NCI-H2227 (cell line): ENCODE data around the gene PARP14.

Source experiments
- DNase-seq: peaks from one replicate; lab custom pipeline; 2025; ENCODE audit not compliant: unreplicated experiment; lab: John Stamatoyannopoulos, UW

PARP14 gene

GRCh38 chr3:122767540-122768372, 87.1 kb downstream of the PARP14 start:
- DNase-seq: no peak

- DNase-seq: no peak
Measured at GRCh38 chr3:122770521-122771202, 90.0 kb downstream of the PARP14 start.

GRCh38 chr3:122772827-122773226, 92.2 kb downstream of the PARP14 start:
- DNase-seq: no peak

- no peak for DNase-seq
Measured at GRCh38 chr3:122773944-122774509, 93.4 kb downstream of the PARP14 start.

GRCh38 chr3:122774564-122774963, 93.9 kb downstream of the PARP14 start:
- no peak for DNase-seq

- no peak for DNase-seq
Measured at GRCh38 chr3:122776675-122777468, 96.2 kb downstream of the PARP14 start.

GRCh38 chr3:122777563-122777962, 96.9 kb downstream of the PARP14 start:
- no peak for DNase-seq
